HG02943 (cell line): ENCODE measurements around the gene TOM1L2.

Experiments
- ATAC-seq: cut with Tn5 transposase; IDR thresholded peaks from one replicate; pipeline ENCODE4 v1.9.1; 2021; ENCODE audit warnings: mild to moderate bottlenecking, low read depth, moderate library complexity; ENCODE audit not compliant: unreplicated experiment

The TOM1L2 gene

DNA sequence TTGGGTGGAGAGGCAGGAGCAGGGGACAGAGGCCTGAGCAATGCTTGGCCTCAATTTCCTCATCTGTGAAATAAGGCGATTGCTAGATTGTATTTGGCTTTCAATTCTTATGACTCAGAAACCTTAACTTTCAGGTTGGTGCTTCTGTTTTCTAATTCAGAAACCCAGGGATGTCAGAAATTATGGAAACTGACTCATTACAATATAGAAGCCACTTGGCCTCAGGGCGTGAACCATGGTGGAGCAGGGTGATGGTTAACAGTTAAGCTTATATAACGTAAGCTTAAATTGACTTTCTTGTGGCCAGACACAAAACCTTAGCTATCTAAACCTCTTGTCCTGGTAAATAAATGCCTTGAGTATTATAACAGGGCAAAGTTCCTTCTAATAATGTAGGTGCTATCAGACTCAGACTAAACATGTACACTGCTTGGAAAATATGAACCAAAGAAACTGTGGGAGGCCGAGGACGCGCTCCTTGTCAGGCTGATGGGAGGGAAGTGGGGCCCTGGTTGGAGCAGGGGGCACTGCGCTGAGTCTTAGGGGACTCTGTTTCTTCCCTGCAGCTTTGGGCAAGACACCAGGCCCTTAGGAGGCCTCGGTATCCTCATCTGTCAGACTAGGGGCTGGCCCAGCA, 118.3 kb downstream of the TOM1L2 start:
- ATAC-seq: no peak

DNA sequence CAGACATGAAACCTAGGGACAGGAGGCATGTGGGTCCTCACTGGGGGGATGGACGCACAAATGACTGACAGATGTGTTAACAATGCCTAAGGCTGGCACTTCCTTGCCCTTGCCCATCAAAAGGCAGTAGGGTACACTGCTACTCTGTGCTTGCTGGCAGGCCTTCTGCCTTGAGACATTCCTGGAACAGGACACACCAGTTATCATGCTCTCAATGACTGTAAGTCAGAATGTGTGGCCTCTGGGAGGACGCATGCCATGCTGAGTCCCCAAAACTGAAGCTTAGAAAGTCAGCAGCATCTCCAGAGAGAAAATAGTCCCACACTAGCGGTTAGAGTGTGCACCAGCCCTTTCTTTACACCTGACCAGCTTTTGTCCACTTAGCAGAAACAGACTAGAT, 119.3 kb downstream of the TOM1L2 start:
- no peak for ATAC-seq

DNA sequence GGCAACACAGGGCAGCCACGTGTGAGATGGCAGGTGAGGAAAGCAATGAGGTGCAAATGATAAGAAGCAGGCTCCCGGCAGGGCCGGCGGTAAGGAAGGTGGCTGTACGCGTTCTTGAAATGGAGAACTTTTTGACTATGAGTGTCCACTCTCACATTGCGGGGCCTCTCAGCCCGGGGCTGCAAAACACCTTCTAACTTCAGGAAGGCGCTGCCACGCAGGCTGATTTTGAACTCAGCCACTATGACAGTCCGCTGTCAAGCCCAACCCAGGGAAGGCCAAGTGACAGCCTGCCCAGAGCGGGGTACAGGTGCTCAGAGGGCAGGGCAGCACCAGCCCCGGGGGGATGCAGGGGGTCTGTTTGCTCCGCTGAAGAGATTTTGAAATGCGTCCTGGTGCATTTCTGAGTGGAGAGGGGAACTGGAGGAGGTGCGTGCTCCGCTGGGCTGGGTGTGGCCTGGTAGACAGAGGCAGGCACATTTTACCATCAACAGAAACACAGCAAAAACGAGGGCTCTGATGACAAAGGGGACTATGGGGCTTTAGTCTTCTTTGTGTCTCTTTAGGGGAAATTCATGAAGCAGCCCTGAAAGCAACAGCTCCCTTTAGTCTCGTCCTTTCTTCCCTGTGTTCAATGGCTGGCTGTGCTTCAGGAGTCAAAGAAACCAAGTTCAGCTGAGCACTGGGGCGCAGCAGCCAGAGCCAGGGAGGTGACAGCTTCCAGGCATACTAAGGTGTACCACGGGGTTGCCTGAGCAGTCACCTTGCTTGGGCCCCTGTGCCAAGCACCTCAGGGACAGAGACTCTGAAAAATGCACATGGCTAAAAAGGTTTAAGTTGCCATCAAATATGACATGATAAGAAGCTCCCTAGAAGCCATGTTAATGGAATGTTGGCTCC, 120.8 kb downstream of the TOM1L2 start:
- no peak for ATAC-seq

DNA sequence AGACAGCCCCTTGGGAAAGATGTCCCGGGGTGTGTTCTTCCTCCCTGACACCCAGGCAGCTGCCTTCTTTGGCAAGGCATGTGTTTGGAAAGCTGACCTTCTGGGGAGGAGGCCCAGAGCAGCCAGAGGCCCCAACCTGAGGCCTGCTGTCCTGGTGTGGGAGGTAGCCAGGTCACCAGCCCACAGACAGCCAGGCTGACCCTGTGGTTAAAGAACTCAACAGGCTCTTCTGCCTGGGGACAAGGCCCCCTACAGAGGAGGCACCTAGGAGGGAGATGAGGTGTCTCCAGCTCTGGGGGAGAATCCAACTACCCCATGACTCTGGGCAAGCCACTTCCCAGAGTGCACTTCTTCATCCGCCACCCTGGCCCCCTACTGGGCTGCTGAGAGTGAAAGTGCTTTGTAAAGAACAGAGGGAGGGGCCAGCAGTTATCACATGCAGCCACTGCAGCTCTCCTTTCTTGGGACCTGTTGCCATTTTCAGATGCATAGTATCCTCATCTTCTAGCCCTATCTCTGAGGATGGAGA, 122.3 kb downstream of the TOM1L2 start:
- ATAC-seq: no peak

DNA sequence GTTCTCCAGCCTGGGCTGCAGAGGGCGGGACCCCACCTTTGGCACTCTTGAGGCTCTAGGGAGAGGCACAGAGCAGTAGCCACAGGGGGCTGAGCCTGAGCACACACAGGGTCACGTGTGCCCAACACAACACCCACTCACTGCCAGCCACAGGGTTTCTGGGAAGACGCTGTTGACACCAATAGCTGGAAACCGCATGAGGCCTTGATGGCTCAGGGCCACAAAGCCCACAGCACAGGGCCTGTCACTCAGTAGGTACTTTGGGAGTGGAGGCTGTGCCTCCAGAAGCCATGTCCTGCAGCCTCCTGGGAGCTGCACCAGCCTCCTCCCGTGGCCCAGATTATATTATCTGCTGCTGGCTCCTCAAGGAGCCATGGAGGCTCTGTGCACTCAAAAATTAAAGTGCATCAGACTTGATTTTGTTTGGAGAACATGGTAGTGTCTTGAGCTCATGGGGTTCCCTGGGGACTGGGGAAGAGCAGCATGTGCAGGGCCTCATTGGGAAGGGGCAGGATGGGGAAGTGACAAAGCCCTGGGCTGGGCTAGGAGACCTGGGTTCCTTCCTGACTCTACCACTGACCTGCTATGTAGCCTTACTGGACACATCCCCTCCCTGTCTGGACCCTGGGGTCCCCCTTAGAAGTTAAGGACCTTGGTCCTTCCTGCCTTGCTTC, 122.9 kb downstream of the TOM1L2 start:
- no peak for ATAC-seq

DNA sequence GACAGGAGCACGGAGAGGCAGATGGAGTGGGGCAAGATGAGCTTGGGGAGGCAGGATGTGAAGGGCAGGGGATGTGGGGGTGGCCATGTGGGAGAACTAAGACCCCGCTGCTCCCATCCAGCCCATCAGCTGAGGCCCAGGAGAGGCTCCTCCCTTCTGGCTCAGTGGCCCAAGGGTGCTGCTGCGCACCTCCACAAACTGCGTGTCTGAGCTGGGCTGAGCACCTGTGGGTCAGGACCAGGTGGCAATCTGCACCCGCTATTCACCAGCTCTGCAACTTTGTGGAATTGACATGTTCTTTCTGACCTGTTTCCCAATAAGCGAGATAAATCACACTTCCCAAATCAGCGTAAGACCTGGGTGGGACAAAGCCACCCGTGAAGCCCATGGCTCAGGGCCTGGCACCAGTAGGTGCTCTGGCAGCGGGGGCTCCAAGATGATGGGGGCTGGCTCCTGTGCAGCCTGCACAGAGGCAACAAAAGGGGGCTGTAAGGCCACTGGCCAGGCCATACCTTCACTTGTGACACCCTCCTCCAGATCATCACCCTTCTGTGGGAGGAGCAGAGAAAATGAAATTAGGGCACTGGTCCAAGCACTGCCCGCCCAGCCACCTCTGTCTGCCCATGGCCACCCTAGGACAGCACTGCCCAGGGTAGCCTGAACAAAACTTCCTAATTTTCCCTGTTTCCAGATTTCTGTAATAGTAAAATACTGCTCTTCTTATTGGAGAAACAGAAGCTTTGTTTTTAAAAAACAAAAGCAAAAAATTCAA, 123.7 kb downstream of the TOM1L2 start:
- ATAC-seq: no peak

DNA sequence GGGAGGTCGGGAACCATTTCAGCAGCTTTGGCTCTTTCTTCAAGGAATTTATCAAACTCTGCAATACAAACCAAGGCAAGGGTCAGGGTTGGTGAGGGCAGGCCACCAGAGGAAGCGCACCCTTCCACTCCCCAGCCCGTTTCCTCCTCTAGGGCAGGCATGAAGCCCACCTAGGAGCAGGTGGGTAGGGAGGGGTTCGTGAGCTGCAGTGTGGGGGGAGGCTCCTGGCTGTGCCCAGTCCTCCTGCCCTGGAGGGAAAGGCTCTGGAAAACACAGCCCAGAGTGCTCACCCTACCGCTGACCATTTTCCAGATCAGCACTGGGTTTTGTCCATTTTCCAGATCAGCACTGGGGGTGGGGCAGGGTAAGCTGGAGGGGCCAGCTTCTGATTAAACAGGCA, 124.5 kb downstream of the TOM1L2 start:
- ATAC-seq: no peak

DNA sequence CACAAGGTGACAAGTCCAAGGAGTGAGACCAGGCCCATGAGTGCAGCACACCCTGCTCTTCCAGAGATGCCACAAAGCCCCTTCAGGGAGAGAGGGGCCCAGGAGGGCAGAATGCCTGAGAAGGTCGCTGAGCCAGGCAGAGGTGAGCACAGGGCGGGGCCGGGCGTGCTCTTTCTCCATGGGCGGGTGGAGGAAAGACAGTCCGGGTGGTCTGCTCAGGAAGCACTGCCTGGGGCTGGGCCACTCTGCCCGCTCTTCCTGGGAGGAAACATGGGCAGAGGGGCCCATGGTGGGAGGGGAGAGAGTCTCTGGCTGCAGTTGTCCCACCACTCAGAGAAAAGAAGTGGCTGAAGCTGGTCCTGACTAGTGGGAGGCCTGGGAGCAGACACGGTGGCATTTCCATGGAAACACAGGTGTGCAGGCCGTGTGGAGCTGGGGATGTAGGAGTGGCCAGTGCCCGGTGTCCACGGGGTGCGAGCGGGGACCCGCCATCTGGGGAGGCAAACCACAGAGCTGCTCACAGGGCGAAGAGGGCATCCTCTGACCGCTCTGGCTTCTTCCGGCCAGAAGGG, 125.0 kb downstream of the TOM1L2 start:
- ATAC-seq: no peak

DNA sequence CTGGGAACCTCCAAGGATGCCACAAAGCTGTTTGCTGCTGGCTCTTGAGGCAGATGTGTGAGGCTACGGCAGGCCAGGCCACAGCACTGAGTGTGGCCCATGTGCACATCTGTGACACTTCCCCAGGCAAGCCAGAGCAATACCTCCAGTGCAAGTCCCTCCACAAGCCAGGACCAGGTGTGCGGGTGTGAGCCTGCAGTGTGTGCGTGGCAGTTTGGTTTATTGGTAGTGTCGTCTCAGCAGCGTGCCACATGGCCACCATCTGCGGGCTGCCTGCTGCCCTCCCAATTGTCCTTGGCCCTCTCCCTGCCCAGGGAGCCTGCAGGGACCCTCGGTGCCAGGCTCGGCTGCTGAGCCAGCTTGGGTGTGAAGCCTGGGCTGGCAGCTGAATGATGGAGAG, 125.6 kb downstream of the TOM1L2 start:
- ATAC-seq: no peak

DNA sequence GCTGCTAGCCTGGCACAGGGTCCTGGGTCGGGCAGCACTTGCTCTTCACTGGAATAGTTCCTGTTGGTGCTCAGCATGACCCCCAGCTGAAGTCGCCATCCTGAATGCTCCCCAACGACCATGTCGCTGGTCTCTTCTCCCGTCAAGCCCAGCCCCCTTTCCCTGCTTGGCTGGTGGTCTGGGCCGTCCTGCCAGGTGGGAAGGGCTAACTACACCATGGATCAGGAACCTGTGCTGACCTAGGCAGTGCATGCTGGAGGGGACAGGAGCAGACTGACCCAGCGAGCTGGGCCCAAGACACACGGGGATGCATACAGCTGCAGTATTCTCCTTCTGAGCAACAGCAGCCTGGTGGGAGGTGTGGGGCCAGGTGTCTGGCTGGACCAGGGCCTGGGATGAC, 126.2 kb downstream of the TOM1L2 start:
- no peak for ATAC-seq

DNA sequence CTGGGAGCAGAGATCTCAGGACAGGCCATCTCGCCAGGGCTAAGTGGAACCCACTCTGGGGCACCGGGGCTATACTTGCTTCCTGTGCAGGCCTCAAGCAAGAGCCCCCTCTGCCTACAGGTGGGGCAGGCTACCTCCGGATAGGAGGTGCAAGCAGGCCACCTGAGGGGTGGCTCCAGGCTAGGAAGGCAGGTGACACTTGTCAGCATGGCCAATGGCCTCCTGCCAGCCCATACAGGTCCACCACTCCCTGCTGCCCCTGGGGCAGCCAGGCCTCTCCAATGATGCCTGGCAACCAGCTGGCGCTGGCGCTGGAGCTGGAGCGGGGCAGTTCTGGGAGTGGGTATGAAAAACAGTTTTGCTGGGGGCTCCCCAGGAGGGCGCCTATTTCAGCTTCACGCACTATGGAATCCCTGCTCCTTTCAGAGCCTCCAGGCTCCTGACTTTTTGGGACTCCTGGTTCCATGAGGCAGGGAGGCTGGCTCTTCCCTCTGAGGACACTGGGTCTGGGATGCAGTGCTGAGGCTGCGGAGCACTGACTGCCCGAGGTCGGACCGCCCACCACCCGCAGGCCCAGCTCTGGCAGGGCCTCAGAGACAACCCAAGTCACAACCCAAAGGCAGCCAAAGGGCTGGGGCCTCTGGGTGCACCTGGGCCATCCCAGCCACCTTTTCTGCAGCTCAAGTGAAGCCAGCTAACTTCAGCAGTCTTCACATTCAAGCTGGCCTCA, 127.0 kb downstream of the TOM1L2 start:
- ATAC-seq: no peak

DNA sequence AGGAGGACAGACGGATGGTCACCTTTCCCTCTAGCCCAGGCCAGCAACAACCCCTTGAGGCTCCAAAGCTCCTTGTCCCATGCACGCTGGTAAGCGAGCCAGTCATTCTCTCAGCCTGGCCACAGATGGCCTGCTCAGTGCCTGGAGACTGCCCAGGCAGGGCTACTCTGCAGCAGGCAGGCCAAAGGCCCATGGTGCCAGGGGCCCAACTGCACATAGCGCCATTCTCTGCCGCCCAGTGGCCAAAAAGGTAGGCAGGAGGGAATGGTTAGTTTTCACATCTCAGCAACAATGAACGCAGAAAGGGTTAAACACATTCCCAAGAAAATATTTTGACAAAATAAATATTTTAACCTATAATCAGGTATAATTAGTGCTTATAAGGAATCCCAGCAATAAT, 127.7 kb downstream of the TOM1L2 start:
- no peak for ATAC-seq

DNA sequence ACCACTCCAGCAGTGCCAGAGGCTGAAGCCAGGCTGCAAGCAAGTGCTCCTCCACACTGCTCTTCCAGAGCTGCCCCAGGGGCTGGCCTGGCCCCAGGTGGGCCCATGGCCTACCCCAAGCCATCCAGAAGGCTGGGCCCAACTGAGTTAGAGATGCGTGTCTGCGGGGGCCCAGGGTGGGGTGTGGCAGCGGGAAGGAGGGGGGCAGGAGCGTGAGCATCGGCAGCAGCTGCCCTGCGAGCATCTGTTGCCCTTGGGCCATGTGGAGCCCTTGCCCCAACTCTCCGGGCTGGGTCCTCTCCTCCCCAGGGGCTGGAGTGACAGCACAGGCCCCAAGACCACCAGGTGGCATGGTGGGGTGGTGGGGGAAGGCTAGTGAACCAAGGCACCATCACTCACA, 128.1 kb downstream of the TOM1L2 start:
- ATAC-seq: no peak

DNA sequence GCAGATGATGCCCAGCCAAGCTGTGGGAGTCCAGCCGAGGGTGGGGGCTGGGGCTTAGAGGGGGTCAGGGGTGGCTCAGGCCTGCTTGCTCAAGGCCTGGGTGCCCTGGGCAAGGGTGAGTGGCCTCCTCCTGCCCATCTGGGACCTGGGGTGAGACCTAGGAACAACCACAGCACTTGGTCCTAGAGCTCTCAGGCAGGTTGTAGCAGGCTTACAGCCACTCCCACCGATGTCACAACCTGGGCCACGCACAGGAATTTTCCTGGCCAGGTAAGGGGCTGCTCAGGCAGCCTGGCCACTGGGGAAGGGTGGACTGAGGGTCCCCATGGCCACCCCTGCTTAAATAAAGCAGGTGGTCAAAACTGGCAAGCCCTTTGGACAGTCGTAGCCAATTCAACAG, 129.1 kb downstream of the TOM1L2 start:
- no peak for ATAC-seq

DNA sequence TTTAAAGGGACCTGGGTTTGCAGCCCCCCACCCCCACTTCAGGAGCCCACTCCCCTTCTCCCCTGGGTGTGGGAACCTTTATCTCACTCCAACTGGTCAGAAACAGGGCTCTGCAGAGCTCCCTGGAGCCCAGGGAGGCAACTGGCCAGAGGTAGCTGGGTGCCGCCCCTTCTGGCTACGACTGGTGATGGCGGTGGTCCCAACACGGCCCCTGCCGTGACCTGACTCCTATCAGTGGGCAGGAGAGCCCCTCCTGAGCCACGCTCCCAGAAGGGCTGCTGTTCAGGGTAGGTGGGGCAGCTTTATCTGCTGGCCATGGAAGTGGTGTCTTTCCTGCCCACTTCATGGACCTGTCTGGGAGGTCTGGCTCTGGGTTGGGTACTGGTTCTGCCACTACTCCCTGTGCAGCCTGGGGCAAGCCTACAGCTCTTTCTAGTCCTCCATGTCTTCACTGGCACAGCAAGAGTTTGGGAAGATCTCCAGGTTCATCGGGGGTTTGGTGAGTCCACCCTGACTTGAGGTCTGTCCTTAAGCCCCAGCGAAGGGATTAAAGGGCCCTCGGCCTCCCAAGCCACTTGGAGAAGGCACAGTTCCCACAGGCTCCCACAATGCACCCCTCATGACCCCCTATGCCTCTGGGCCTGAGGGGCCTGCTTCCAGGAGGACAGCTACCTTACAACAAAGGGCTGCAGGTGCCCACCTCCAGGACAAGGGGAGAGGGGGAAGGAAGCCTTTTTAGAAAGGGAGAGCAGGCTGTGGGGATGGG, 129.9 kb downstream of the TOM1L2 start:
- no peak for ATAC-seq

DNA sequence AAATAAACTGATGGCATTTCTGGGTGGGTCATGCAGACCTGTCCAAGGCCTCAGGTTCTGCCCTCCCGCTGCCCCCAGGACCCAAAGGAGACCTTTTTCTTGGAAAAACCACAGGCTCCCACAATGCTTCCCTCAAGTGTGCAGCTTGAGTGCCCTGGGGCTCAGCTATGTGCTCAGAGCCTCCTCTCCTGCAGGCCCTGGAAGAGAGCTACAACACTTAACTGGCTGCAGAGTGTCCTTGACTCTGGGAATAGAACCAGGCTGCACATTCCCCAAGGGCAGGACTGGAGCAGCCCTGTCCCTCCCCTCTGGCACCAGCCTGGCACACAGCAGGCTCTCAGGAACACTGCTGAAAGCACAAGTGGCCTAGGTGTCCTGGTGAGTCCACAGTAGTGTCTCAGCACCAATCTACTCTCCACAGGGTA, 130.6 kb downstream of the TOM1L2 start:
- no peak for ATAC-seq

DNA sequence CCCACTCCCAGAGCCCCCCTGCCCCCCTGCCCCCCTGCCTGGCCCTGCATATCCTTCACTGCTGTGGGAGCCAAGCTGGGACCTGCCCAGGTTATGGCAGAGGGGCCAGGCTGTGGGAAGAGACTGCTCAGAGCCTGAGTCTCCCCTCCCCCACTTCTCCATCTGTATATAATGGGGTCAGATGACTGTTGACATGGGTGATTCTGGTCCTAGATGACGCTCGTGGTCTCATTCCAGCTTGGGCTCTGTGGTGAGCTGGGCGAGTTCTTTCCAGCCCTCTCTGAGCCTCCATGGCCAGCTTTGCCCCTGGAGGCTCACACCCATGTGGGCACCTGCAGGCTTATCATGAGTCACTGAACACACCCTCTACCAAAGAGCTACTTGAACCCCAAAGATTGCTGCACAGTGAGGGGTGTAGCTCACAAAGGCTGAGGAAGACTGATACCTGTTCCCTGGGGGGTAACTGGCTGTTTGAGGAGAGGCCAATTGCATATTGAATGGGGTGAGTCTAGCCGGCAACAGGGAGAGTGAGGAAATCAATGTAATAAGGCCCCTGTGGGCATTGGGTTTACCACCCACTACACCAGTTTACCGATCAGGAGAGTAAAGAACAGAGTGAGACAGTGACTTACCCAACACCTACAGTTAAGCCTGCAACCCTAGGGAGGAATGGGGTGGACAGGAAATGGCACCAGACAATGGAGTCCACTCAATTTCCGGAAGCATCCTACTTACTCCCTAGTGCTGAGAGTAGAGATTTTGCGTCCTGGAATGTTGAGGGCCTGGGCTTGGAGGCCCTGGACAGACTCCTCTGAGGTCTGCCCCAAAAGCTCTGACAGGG, 131.2 kb downstream of the TOM1L2 start:
- ATAC-seq: no peak
